ENCODE data around the gene AGAP3.

- peak in 2 of 3 experiments; percentile 99 for TF ChIP-seq CTCF (optimal IDR thresholded peaks at IDR 0.05 in 1 of 3, IDR thresholded peaks at IDR 0.05 in 1 of 3, conservative IDR thresholded peaks at IDR 0.05 in 1 of 3; ENCODE audit: extremely low read depth in 1 of 3, insufficient read depth in 2 of 3, low read length in 3 of 3)
- TF ChIP-seq EZH2 (IDR thresholded peaks at IDR 0.05; ENCODE audit: low read length): no peak
These were observed 37.7 kb downstream of the AGAP3 start for GRCh38 chr7:151123822-151124464.
